IMR-90 (cell line): Measurements from ENCODE around the gene SNX32. TPM values are rescaled to one million over a fixed set of nuclear protein-coding genes. Genes with fewer than 3 reads are reported as not detected.

Experiments
- ATAC-seq: fragments of 200-7000 bp; cut with Tn5 transposase; 2 replicates; pipeline ENCODE4 v1.9.1; 2020; ENCODE audit warnings: low read depth, mild to moderate bottlenecking, moderate library complexity
- BruUV-seq: library from RNA; stranded (reverse); fragments of 400-500 nt; replicated peaks from 2 replicates; lab custom pipeline; 2021; lab: Mats Ljungman, UMichigan
- CTCF ChIA-PET: fragments of 300-600 bp; formaldehyde crosslinking; extraction: SDS; loops from one replicate; lab custom pipeline; 2021; ENCODE audit warnings: antibody characterized with exemption; lab: Yijun Ruan, JAX
- POLR2A ChIA-PET: fragments of 300-600 bp; sonication (Branson Sonifier 250); formaldehyde crosslinking; loops from one replicate; lab custom pipeline; 2022; ENCODE audit warnings: antibody characterized with exemption; ENCODE audit not compliant: unreplicated experiment; lab: Charles Lee
- DNase-seq: peaks from one replicate; pipeline ENCODE4 v3.0.0; 2013
- H2AFZ ChIP-seq: replicated peaks from 2 replicates; pipeline ENCODE3; 2013; ENCODE audit warnings: low read length, mild to moderate bottlenecking; ENCODE audit not compliant: poor library complexity
- H2AK5ac ChIP-seq: 2 replicates; pipeline ENCODE4 v1.6.1; 2013; ENCODE audit warnings: low read depth, low read length, inconsistent platforms
- H2AK9ac ChIP-seq: replicated peaks from 2 replicates; pipeline ENCODE3; 2013; ENCODE audit warnings: mild to moderate bottlenecking, low read depth, low read length, moderate library complexity; ENCODE audit not compliant: poor library complexity
- H2BK120ac ChIP-seq: 2 replicates; pipeline ENCODE4 v1.6.1; 2013; ENCODE audit warnings: low read depth, low read length, inconsistent platforms
- H2BK15ac ChIP-seq: 3 replicates; pipeline ENCODE4 v1.6.1; 2013; ENCODE audit warnings: low read depth, low read length, inconsistent platforms
- H2BK20ac ChIP-seq: 2 replicates; pipeline ENCODE4 v1.6.1; 2013; ENCODE audit warnings: low read depth, mild to moderate bottlenecking, inconsistent platforms, low read length, moderate library complexity
- H2BK5ac ChIP-seq: 2 replicates; pipeline ENCODE4 v1.6.1; 2013; ENCODE audit warnings: mild to moderate bottlenecking, low read depth, low read length, inconsistent platforms; ENCODE audit not compliant: poor library complexity, severe bottlenecking
- H3K14ac ChIP-seq: replicated peaks from 2 replicates; pipeline ENCODE4 v1.6.1; 2013; ENCODE audit warnings: low read depth, low read length, inconsistent platforms
- H3K18ac ChIP-seq: 2 replicates; pipeline ENCODE4 v1.6.1; 2013; ENCODE audit warnings: low read depth, low read length, control low read depth
- H3K23ac ChIP-seq: 2 replicates; pipeline ENCODE4 v1.6.1; 2013; ENCODE audit warnings: low read depth, low read length, inconsistent platforms
- H3K27ac ChIP-seq: 2 replicates; pipeline ENCODE4 v1.5.1; 2013; ENCODE audit warnings: mild to moderate bottlenecking, control low read depth, low read length; ENCODE audit not compliant: insufficient read depth
- H3K27me3 ChIP-seq: 2 replicates; pipeline ENCODE4 v1.6.1; 2013; ENCODE audit warnings: low read length; ENCODE audit not compliant: control insufficient read depth, insufficient read depth
- H3K36me3 ChIP-seq: 2 replicates; pipeline ENCODE4 v1.6.1; 2013; ENCODE audit warnings: low read length, mixed read lengths; ENCODE audit not compliant: control insufficient read depth, insufficient read depth
- H3K4ac ChIP-seq: 2 replicates; pipeline ENCODE4 v1.6.1; 2013; ENCODE audit warnings: low read depth, low read length, inconsistent platforms
- H3K4me1 ChIP-seq: 2 replicates; pipeline ENCODE4 v1.6.1; 2013; ENCODE audit warnings: low read length, mixed read lengths; ENCODE audit not compliant: control insufficient read depth, insufficient read depth
- H3K4me2 ChIP-seq: 2 replicates; pipeline ENCODE4 v1.6.1; 2013; ENCODE audit warnings: low read depth, mild to moderate bottlenecking, control low read depth, low read length, moderate library complexity
- H3K4me3 ChIP-seq: 2 replicates; pipeline ENCODE4 v1.5.1; 2013; ENCODE audit warnings: low read depth, mild to moderate bottlenecking, control low read depth, low read length, moderate library complexity; ENCODE audit not compliant: insufficient read depth
- H3K56ac ChIP-seq: 2 replicates; pipeline ENCODE4 v1.6.1; 2013; ENCODE audit warnings: low read length, inconsistent platforms; ENCODE audit not compliant: insufficient read depth; ENCODE audit errors: extremely low read depth
- H3K79me1 ChIP-seq, 2 experiments: 2 replicates each; pipeline ENCODE4 v1.6.1; 2013; ENCODE audit warnings: low read length in 2 of 2, inconsistent platforms in 1 of 2, low read depth in 1 of 2
- H3K9ac ChIP-seq: 2 replicates; pipeline ENCODE4 v1.6.1; 2013; ENCODE audit warnings: low read depth, low read length, control low read depth
- H3K9me1 ChIP-seq: 2 replicates; pipeline ENCODE4 v1.6.1; 2013; ENCODE audit warnings: low read length, inconsistent platforms; ENCODE audit not compliant: insufficient read depth
- H3K9me3 ChIP-seq: 2 replicates; pipeline ENCODE4 v1.6.1; 2013; ENCODE audit warnings: low read length; ENCODE audit not compliant: control insufficient read depth, insufficient read depth
- H4K20me1 ChIP-seq: 2 replicates; pipeline ENCODE4 v1.6.1; 2013; ENCODE audit warnings: low read length, inconsistent platforms; ENCODE audit not compliant: insufficient read depth
- H4K5ac ChIP-seq: 2 replicates; pipeline ENCODE4 v1.6.1; 2013; ENCODE audit warnings: mild to moderate bottlenecking, low read depth, low read length, control low read depth
- H4K8ac ChIP-seq, 2 experiments: 2 replicates each; pipeline ENCODE4 v1.6.1; 2013; ENCODE audit warnings: low read depth in 2 of 2, low read length in 2 of 2, control low read depth in 1 of 2, inconsistent platforms in 1 of 2
- H4K91ac ChIP-seq: 2 replicates; pipeline ENCODE4 v1.6.1; 2013; ENCODE audit warnings: low read depth, low read length, inconsistent platforms; ENCODE audit not compliant: insufficient read depth
- CEBPB ChIP-seq: IDR thresholded peaks from 2 replicates; pipeline ENCODE4 v1.6.1; 2012; ENCODE audit warnings: low read depth, low read length, improper control_type of control experiment
- CTCF ChIP-seq: conservative IDR thresholded peaks from 2 replicates; pipeline ENCODE4 v1.5.1; 2012; ENCODE audit warnings: mild to moderate bottlenecking, low read depth, low read length, improper control_type of control experiment
- FOS ChIP-seq: fragments of 150-350 bp; IDR thresholded peaks from 2 replicates; pipeline ENCODE4 v1.6.1; 2016; ENCODE audit warnings: low read depth, low read length
- MAFK ChIP-seq: IDR thresholded peaks from 2 replicates; pipeline ENCODE4 v1.6.1; 2012; ENCODE audit warnings: low read depth, low read length, improper control_type of control experiment
- MAZ ChIP-seq: IDR thresholded peaks from 2 replicates; pipeline ENCODE4 v1.6.1; 2012; ENCODE audit warnings: low read depth, mild to moderate bottlenecking, low read length, improper control_type of control experiment, moderate library complexity, borderline replicate concordance
- NFE2L2 ChIP-seq: fragments of 150-350 bp; IDR thresholded peaks from 2 replicates; pipeline ENCODE4 v1.6.1; 2016; ENCODE audit warnings: low read depth, mild to moderate bottlenecking, low read length
- POLR2A ChIP-seq: IDR thresholded peaks from 2 replicates; pipeline ENCODE4 v1.6.1; 2012; ENCODE audit warnings: mild to moderate bottlenecking, low read depth, low read length
- RAD21 ChIP-seq: IDR thresholded peaks from 2 replicates; pipeline ENCODE4 v1.6.1; 2012; ENCODE audit warnings: low read length, improper control_type of control experiment
- RFX5 ChIP-seq: IDR thresholded peaks from 2 replicates; pipeline ENCODE4 v1.8.0; 2012; ENCODE audit warnings: low read depth, mild to moderate bottlenecking, low read length, moderate library complexity
- SMC3 ChIP-seq: fragments of 150-350 bp; IDR thresholded peaks from 2 replicates; pipeline ENCODE4 v1.6.1; 2016; ENCODE audit warnings: low read depth, mild to moderate bottlenecking, antibody characterized with exemption, low read length, moderate library complexity
- USF2 ChIP-seq: fragments of 150-350 bp; IDR thresholded peaks from 2 replicates; pipeline ENCODE4 v1.6.1; 2017; ENCODE audit warnings: mild to moderate bottlenecking, antibody characterized with exemption, low read length, low read depth
- WGBS, 2 experiments: methylation state at CpG; one replicate each; pipeline versions ENCODE4 v1.1.5 to v1.1.7; 2013; ENCODE audit warnings: missing lambda C conversion rate in 2 of 2; ENCODE audit not compliant: insufficient read length in 1 of 2; ENCODE audit errors: extremely low coverage in 2 of 2; 5-methylcytosine and 5-hydroxymethylcytosine counted together
- dilution Hi-C: fragments of 300-500 bp; cut with HindIII; formaldehyde crosslinking; loops from one replicate; pipeline ENCODE4 v1.14.3; 2018; ENCODE audit warnings: low sequenced_read_pairs; ENCODE audit not compliant: unreplicated experiment
- in situ Hi-C: fragments of 300-500 bp; cut with MboI; formaldehyde crosslinking; loops from 3 replicates; pipeline ENCODE4 v1.14.3; 2019; ENCODE audit warnings: low sequenced_read_pairs, inconsistent platforms, mixed read lengths
- intact Hi-C: fragments of 100-400 bp; cut with micrococcal nuclease; formaldehyde crosslinking; loops from 2 replicates; pipeline ENCODE4 v1.10.0; 2022
- polyA plus RNA-seq, 3 experiments: library from polyadenylated mRNA; depleted of rRNA; stranded (reverse); fragments of >200 nt; gene quantifications; 2 replicates each; pipeline ENCODE4 v1.2.3, GENCODE V29; 2012; ENCODE audit warnings: low replicate concordance in 1 of 3
- total RNA-seq: library from RNA; depleted of rRNA; stranded (reverse); fragments of >200 nt; gene quantifications from 2 replicates; pipeline ENCODE4 v1.2.3, GENCODE V29; 2012

Gene SNX32
- total and polyA plus RNA-seq, 2 of the 4 experiments (the other 2 are of a cell fraction) = 0.36 to 0.79 TPM

GRCh38 chr11:65885231-65885630 is 51.5 kb downstream of the SNX32 start:
- H3K9me1 ChIP-seq = peaks cover 5% of the 10 kb centered on the region; the same call in 1 of the 2 replicates
- no peak overlapping the region for H2BK120ac ChIP-seq
- dilution Hi-C loops (no loop called here), in situ Hi-C loops (no loop called here), intact Hi-C loops (no loop called here)
- no peak overlapping the region for H3K18ac ChIP-seq
- whole genome bisulfite sequencing, 2 experiments = 90% methylated on average over 6 of the region's 7 CpGs; no CpG with 5 or more reads in 1 of the 2 experiments
- H3K56ac ChIP-seq = no peak overlapping the region
- H4K5ac ChIP-seq = no peak overlapping the region
- peaks cover 40% of the 10 kb centered on the region for H3K36me3 ChIP-seq
- ATAC-seq (no peak), DNase-seq (no peak)
- H2AK9ac ChIP-seq = no peak overlapping the region
- H3K4me3 ChIP-seq = no peak overlapping the region
- peaks cover 9 to 58% of the 10 kb centered on the region in 2 experiments for H3K79me1 ChIP-seq
- no peaks in the 10 kb centered on the region for H3K9me3 ChIP-seq
- peaks cover 9% of the 10 kb centered on the region for H3K4me1 ChIP-seq
- H4K20me1 ChIP-seq = peaks cover 21% of the 10 kb centered on the region
- no peaks in the 10 kb centered on the region for H3K27me3 ChIP-seq
- TF ChIP-seq RAD21 = no peak
- TF ChIP-seq FOS = no peak
- TF ChIP-seq POLR2A = no peak
- TF ChIP-seq CEBPB = no peak
- TF ChIP-seq USF2 = no peak
- no peak for TF ChIP-seq MAZ
- no peak for TF ChIP-seq RFX5
- TF ChIP-seq CTCF = no peak
- TF ChIP-seq SMC3 = no peak
- TF ChIP-seq NFE2L2 = no peak
- no peak for TF ChIP-seq MAFK
- H4K91ac ChIP-seq = no peak overlapping the region
- no peak overlapping the region for H2AFZ ChIP-seq
- no peak overlapping the region for H2AK5ac ChIP-seq
- H3K9ac ChIP-seq = no peak overlapping the region
- no peak overlapping the region for H4K8ac ChIP-seq
- ChIA-PET CTCF (interaction anchor here (0.6 to 1.5 kb wide), 10 partner anchors 11 to 100 kb away, joined by 3 to 14 read pairs (median 4); partner anchors contain the start of genes EFEMP2 and MUS81), POLR2A (interaction anchor here (0.6 to 0.7 kb wide), 2 partner anchors 15 to 29 kb away, joined by 3 to 15 read pairs; partner anchors contain the start of gene FOSL1)
- no peak overlapping the region for H2BK15ac ChIP-seq
- H3K4me2 ChIP-seq = no peak overlapping the region
- H3K27ac ChIP-seq = no peak overlapping the region
- H3K23ac ChIP-seq = no peak overlapping the region
- BruUV-seq = no TSS peak
- H3K4ac ChIP-seq = no peak overlapping the region
- no peak overlapping the region for H2BK5ac ChIP-seq
- H2BK20ac ChIP-seq = no peak overlapping the region
- no peak overlapping the region for H3K14ac ChIP-seq
